HepG2 (cell line): ENCODE data around the gene GIMD1. TPM values are rescaled to one million over a fixed set of nuclear protein-coding genes. Genes with fewer than 3 reads are reported as not detected.

ENCODE experiments used
- ATAC-seq: fragments of 200-7000 bp; cut with Tn5 transposase; 3 replicates; pipeline ENCODE4 v1.9.1; 2020; ENCODE audit warnings: mild to moderate bottlenecking, moderate library complexity
- BruUV-seq: library from RNA; stranded (reverse); fragments of 400-500 nt; replicated peaks from 2 replicates; lab custom pipeline; 2021; lab: Mats Ljungman, UMichigan
- CTCF ChIA-PET: fragments of 300-600 bp; formaldehyde crosslinking; extraction: SDS; loops from one replicate; lab custom pipeline; 2021; ENCODE audit warnings: low total read pairs, inconsistent platforms, low intra/inter-chr PET ratio; lab: Yijun Ruan, JAX
- POLR2A ChIA-PET: fragments of 350-600 bp; sonication (Branson Sonifier 250); formaldehyde crosslinking; loops from one replicate; lab custom pipeline; 2020; ENCODE audit warnings: antibody characterized with exemption, inconsistent platforms; lab: Yijun Ruan, JAX
- DNase-seq: peaks from one replicate; pipeline ENCODE4 v3.0.0-alpha.2; 2015; ENCODE audit warnings: low spot score
- FAIRE-seq: peaks from 3 replicates; lab custom pipeline; 2011; peaks lifted over from hg19 to GRCh38; lab: Jason Lieb, UNC
- H2AFZ ChIP-seq: one replicate; pipeline ENCODE4 v1.6.1; 2011; ENCODE audit warnings: low read length, inconsistent platforms
- H3K27ac ChIP-seq: fragments of 300-600 bp; 3 replicates; pipeline ENCODE4 v1.8.0; 2011; ENCODE audit warnings: mixed run types, mild to moderate bottlenecking, mixed read lengths, low read length, inconsistent platforms; ENCODE audit not compliant: insufficient read depth; ENCODE audit errors: extremely low read length
- H3K27me3 ChIP-seq, 2 experiments: fragments of 200-600 bp in 1 of 2; 2 replicates in 1 of 2; 3 replicates in 1 of 2; pipeline versions ENCODE4 v1.6.0 to v1.8.0; 2011; ENCODE audit warnings: low read length in 2 of 2, mild to moderate bottlenecking in 2 of 2, moderate library complexity in 2 of 2, inconsistent platforms in 1 of 2; ENCODE audit not compliant: insufficient read depth in 2 of 2, control insufficient read depth in 1 of 2
- H3K36me3 ChIP-seq, 2 experiments: fragments of 200-600 bp in 1 of 2; replicated peaks in 1 of 2; 2 replicates in 1 of 2; 3 replicates in 1 of 2; pipeline versions ENCODE4 v1.5.1 to v1.8.0; 2011; ENCODE audit warnings: low read length in 2 of 2, inconsistent platforms in 1 of 2; ENCODE audit not compliant: insufficient read depth in 2 of 2, control insufficient read depth in 1 of 2
- H3K4me1 ChIP-seq: 2 replicates; pipeline ENCODE4 v1.5.1; 2012; ENCODE audit warnings: low read length, inconsistent platforms; ENCODE audit not compliant: insufficient read depth
- H3K4me2 ChIP-seq: 2 replicates; pipeline ENCODE4 v1.6.0; 2011; ENCODE audit warnings: low read depth, low read length, inconsistent platforms
- H3K4me3 ChIP-seq, 3 experiments: fragments of 200-600 bp in 1 of 3; sonication (generic), shearing (Covaris generic) in 1 of 3; replicated peaks in 1 of 3; 2 replicates each; pipeline ENCODE4 v1.5.1; 2011 to 2016; ENCODE audit warnings: low read length in 3 of 3, inconsistent platforms in 2 of 3, low read depth in 2 of 3, mild to moderate bottlenecking in 2 of 3, control low read depth in 1 of 3, mixed read lengths in 1 of 3; ENCODE audit not compliant: insufficient read depth in 1 of 3
- H3K79me2 ChIP-seq: one replicate; pipeline ENCODE4 v1.6.1; 2011; ENCODE audit warnings: low read length, inconsistent platforms; ENCODE audit not compliant: insufficient read depth
- H3K9ac ChIP-seq: 2 replicates; pipeline ENCODE4 v1.6.0; 2011; ENCODE audit warnings: mild to moderate bottlenecking, low read depth, low read length, inconsistent platforms; ENCODE audit not compliant: insufficient read depth
- H3K9me3 ChIP-seq: 2 replicates; pipeline ENCODE4 v1.5.1; 2012; ENCODE audit warnings: mild to moderate bottlenecking, low read length
- H4K20me1 ChIP-seq: 2 replicates; pipeline ENCODE4 v1.6.0; 2011; ENCODE audit warnings: inconsistent platforms, mild to moderate bottlenecking, low read length, moderate library complexity; ENCODE audit not compliant: insufficient read depth
- AFF4 ChIP-seq: sonication (generic); formaldehyde crosslinking; IDR thresholded peaks from 2 replicates; pipeline ENCODE4 v1.4.0; 2020; ENCODE audit warnings: missing genetic modification reagents
- DNMT1 ChIP-seq: sonication (generic); formaldehyde crosslinking; IDR thresholded peaks from 2 replicates; pipeline ENCODE4 v1.5.1; 2020; ENCODE audit warnings: mild to moderate bottlenecking, missing genetic modification reagents
- GLMP ChIP-seq: sonication (generic); formaldehyde crosslinking; IDR thresholded peaks from 2 replicates; pipeline ENCODE4 v1.9.0; 2021; ENCODE audit warnings: missing genetic modification reagents, mild to moderate bottlenecking, borderline replicate concordance
- HOXA3 ChIP-seq: sonication (generic); formaldehyde crosslinking; IDR thresholded peaks from 2 replicates; pipeline ENCODE4 v1.5.0; 2020; ENCODE audit warnings: missing genetic modification reagents
- KLF16 ChIP-seq, 2 experiments: sonication (generic) in 1 of 2; formaldehyde crosslinking in 1 of 2; IDR thresholded peaks; 2 replicates each; pipeline versions ENCODE4 v1.6.1 to v1.8.0; 2016 to 2023; ENCODE audit warnings: missing genetic modification reagents in 2 of 2, missing compliant biosample characterization in 1 of 2
- PAXIP1 ChIP-seq: sonication (generic); formaldehyde crosslinking; conservative IDR thresholded peaks from 2 replicates; pipeline ENCODE4 v1.4.0; 2020; ENCODE audit warnings: mild to moderate bottlenecking, missing genetic modification reagents, moderate library complexity
- RELA ChIP-seq: sonication (generic); formaldehyde crosslinking; IDR thresholded peaks from 2 replicates; pipeline ENCODE4 v1.4.0; 2020; ENCODE audit warnings: missing genetic modification reagents
- SKI ChIP-seq: fragments of 450-650 bp; IDR thresholded peaks from one replicate; pipeline ENCODE4 v1.6.1; 2018; ENCODE audit warnings: mild to moderate bottlenecking; ENCODE audit not compliant: partially characterized antibody
- TOE1 ChIP-seq: sonication (generic); formaldehyde crosslinking; IDR thresholded peaks from 2 replicates; pipeline ENCODE4 v1.4.0; 2020; ENCODE audit warnings: mild to moderate bottlenecking, missing genetic modification reagents
- ZNF30 ChIP-seq: sonication (generic); formaldehyde crosslinking; IDR thresholded peaks from 2 replicates; pipeline ENCODE4 v1.5.0; 2020; ENCODE audit warnings: mild to moderate bottlenecking, missing genetic modification reagents
- ZNF44 ChIP-seq: sonication (generic); formaldehyde crosslinking; IDR thresholded peaks from 2 replicates; pipeline ENCODE4 v1.5.1; 2020; ENCODE audit warnings: mild to moderate bottlenecking, missing genetic modification reagents
- ZNF780A ChIP-seq: sonication (generic); formaldehyde crosslinking; IDR thresholded peaks from 2 replicates; pipeline ENCODE4 v1.8.0; 2022; ENCODE audit warnings: mild to moderate bottlenecking, missing genetic modification reagents, moderate library complexity
- WGBS: methylation state at CpG from one replicate; pipeline ENCODE4 v1.1.6; 2017; ENCODE audit warnings: low lambda C conversion rate; 5-methylcytosine and 5-hydroxymethylcytosine counted together
- in situ Hi-C: cut with HindIII; loops from 2 replicates; pipeline ENCODE4 v1.10.0; 2017; ENCODE audit warnings: low pct_unique_long_range_greater_than_20kb; ENCODE audit not compliant: extremely low pct_ligation_motif_present
- intact Hi-C: fragments of 100-400 bp; cut with micrococcal nuclease; formaldehyde crosslinking; loops from one replicate; pipeline ENCODE4 v1.10.0; 2022; ENCODE audit not compliant: unreplicated experiment
- polyA plus RNA-seq, 8 experiments: library from polyadenylated mRNA; depleted of rRNA in 3 of 8; stranded (reverse) in 7 of 8; unstranded in 1 of 8; fragments of >200 nt; fragmentation: Illumina TruSeq in 4 of 8; extraction: Trizol in 4 of 8; gene quantifications; 2 replicates each; pipeline versions ENCODE4 v1.2.1 to v1.2.3, GENCODE V29; 2011 to 2016; ENCODE audit warnings: low read depth in 4 of 8, missing spikeins in 1 of 8, mixed read lengths in 1 of 8; ENCODE audit not compliant: insufficient read depth in 1 of 8
- total RNA-seq, 5 experiments: library from RNA; depleted of rRNA; stranded (reverse); fragments of >200 nt; fragmentation: Illumina TruSeq; extraction: Trizol; gene quantifications; 2 replicates each; pipeline ENCODE4 v1.2.3, GENCODE V29; 2016; ENCODE audit warnings: low read depth in 1 of 5

The GIMD1 gene
- total and polyA plus RNA-seq, 2 of the 13 experiments (the other 11 are each of a cell fraction or from before 2014, with no cell fraction given): not detected

- BruUV-seq: TSS peak; percentile 82
- FAIRE-seq (no peak), ATAC-seq (no peak; the same call in 1 of the 3 replicates), DNase-seq (no peak)
- Histone ChIP-seq H3K27ac (peak overlapping the region; percentile 99), H3K9ac (peak overlapping the region; percentile 99), H3K27me3 (no peaks in the 10 kb centered on the region; a peak in 2 of 5 replicates), H3K9me3 (no peaks in the 10 kb centered on the region), H3K4me3 (peak overlapping the region; percentile 89 to 97 (median 93)), H2AFZ (peak overlapping the region; percentile 66), H3K36me3 (0 out of 5 replicates have a peak, but pooled peaks cover 0 to 4% of the 10 kb centered on the region in 2 experiments), H3K4me2 (peak overlapping the region; percentile 75), H3K4me1 (peaks cover 52% of the 10 kb centered on the region), H3K79me2 (peaks cover 89% of the 10 kb centered on the region), H4K20me1 (no peaks in the 10 kb centered on the region)
- ChIA-PET CTCF (no interaction called here), POLR2A (interaction anchor here (1.3 to 2.7 kb wide), 5 partner anchors 14 to 59 kb away, joined by 3 to 45 read pairs (median 16); no protein-coding TSS in a partner anchor)
- in situ Hi-C loops: no loop called here
- WGBS: under 1% methylated on average over 13 of the region's 13 CpGs
- intact Hi-C loops: loop anchor here (1.0 to 10.0 kb wide), 5 partner anchors 30 to 612 kb away; partner anchors contain the start of genes GIMD1, GSTCD and INTS12
- TF ChIP-seq DNMT1 (CRISPR knock-in tag): no peak
- TF ChIP-seq GLMP (CRISPR knock-in tag): no peak
- TF ChIP-seq ZNF44: no peak
- no peak for TF ChIP-seq TOE1 (CRISPR knock-in tag)
- no peak for TF ChIP-seq HOXA3 (CRISPR knock-in tag)
- no peak for TF ChIP-seq ZNF780A (CRISPR knock-in tag)
- no peak for TF ChIP-seq ZNF30
- no peak for TF ChIP-seq RELA (CRISPR knock-in tag)
- TF ChIP-seq PAXIP1 (CRISPR knock-in tag): peak; percentile 10; the same call in 1 of the 2 replicates
- TF ChIP-seq SKI: no peak
- TF ChIP-seq KLF16 (CRISPR knock-in tag; IDR thresholded peaks at IDR 0.05): no peak
- peak; percentile 13; the same call in 1 of the 2 replicates for TF ChIP-seq AFF4 (CRISPR knock-in tag)
Observed at GRCh38 chr4:106316773-106317409, 51.7 kb downstream of the GIMD1 start.
